Stimulated activated CD4-positive, alpha-beta T cell treated with anti-CD3 and anti-CD28 coated beads, Interleukin-1b, Interleukin-23, amount 100 ng/mL, for 48 hours (primary cell): ENCODE measurements around the gene AMER3.

Experiments
- DNase-seq: peaks from one replicate; pipeline ENCODE4 v3.0.0-alpha.2; 2020

Gene AMER3

DNA sequence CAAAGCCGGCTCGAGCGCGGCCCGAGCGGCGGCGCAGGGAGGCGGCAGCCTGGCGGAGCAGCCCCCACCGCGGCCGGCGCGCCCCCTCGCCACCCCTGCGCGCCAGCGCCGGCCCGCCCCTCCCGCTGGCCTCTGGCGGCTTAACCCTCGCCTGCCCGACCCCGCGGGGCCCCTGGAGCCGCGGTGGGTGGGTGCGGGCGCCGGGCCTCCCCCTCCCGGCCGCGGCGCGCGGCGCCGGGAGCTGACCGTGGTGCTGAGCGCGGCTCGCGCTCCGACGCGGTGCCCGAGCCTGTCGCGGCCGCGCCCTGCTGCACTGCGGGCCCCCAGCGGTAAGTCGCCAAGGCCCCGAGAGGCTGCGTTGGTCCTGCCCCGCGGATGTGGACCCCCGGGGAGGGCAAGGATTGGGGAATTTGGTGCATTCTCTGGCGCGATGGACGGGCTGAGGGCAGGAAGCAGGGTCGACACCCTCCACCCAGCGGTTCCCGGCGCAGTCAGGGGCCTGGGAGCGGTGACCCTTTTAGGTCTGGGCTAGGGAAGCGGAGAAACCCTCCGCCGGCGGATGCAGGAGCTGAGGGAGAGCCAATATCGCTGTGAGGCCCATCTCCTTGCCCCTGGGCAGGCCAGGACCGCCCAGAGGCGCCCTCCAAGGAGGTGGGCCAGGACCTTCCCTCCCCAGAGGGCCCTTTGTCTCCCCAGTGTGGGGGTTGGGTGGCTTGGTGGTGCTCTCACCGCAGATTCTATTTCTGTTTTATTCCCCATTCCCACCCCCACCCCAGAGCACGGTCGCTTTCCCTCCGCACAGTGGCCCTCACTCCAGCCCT lies 923 bp downstream of the AMER3 start:
- no peak for DNase-seq

DNA sequence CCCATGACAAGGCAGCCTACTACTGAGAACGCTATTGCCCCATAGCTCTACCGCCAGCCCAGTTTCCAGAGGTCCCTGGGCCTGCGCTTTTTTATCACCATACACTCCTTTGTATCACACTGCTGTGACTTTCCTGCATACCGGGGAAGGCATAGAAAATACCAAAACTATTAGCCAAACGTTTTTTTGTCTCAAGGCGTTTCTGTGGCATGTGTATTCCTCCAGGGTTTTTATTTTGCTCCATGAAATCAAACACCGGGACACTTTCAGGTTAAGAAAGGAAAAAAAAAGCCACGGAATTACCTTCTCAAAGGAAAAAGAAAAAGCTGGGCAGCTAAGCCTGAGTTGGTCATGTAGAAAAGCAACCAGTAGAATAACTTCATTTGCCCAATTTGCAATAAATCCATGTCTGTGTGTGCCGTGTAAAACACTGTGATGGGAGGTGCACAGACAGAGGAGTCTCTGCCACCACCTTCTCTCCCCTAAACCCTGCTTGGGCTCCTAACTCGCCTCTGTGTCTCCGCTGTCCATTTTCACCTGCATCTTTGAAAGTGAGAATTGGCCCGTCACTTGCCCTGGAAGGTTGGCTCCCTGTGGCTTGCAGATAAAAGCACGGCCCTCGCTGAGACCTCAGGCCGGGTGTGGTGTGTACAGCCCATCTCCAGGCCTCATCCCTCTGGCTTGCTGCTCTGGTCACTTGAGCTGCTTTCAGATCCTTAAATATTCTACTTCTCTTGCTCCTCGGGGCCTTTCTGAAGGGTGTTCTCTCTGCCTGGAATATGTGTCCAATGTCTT lies 1.7 kb downstream of the AMER3 start:
- DNase-seq = no peak

DNA sequence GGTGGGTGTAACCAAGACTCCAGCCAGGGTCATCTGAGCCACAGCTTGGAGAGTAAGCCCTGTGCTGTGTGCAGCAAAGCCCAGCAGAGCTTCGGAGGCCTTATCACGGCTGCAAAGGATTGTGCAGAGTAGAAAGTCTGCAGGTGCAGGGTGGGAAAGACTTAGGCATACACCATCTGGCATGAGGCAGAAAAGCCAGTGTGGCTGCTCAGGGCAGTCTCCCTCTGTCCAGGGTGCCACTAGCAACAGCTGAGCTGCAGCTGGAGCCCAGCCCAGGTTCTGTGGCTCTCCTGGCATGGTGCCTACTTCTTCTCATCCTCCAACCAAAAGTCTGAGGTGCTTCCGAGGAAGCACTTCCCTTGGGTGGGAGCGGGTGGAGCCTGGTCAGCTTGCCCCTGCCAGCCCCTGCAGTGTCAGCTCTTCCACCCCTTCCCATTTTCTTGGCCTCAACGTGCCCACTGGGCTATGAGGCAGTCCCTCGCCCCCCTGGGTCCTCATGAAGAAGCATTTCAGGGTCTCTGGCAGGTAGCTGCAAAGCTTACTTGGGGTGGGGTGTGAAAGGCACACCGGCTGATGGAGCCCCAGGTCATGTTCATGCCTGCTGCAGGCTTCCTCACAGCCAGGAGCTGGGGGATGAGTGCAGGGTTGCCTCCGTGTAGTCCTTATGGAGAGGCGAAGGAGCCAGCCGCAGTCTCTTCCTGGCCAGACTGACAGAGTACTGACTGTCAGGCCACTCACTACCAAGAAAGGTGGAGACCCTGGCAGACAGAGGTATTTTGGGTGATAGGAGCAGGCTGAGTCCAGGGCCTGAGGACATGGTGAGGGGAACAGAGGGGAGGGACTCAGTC lies 4.8 kb downstream of the AMER3 start:
- DNase-seq = no peak

DNA sequence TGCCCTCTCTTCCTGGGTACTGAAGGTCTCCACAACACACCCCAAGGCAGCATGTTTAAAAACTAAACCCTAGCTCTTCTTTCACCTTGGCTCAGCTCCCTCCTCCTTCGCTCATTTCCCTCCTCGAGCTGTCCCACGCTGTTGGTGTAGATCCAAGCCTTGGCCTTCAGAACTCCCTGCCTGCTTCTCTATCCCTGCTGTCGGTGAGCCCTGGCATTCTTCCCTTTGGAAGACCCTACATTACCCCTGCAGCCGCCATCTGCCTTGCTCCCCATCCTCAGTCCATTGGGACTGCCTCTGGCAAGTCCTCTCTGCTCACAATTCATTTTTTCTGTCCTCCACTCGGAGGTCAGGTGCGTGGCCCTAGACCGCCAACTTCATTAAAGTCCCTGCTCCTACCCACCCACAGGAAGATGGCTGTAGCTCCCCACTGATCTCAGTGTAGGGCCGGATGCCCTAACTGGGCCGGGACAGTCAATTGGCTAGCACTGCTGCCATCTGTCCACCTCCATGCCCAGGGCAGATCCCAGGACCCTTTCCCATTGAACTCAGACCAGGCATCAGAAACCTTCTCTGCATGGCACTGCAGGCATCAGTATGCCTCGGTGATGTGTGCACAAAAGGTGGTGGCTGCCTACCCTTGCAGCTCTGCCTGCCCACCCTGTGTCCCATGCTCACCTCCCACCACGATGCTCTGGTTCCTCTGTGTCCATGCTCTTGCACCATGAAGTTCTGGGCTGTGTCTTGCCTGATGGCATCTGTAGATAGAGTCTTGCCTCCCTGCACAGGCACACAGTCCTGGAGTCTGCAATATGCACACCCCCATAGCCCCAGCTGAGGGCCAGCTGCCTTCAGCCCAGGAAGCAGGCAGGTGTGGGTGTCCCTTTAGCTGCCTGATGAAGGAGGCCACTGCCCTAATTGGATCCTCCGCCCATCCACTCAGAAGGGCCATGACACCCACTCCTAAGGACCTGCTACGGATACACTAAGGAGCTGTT lies 5.7 kb downstream of the AMER3 start:
- DNase-seq = no peak

DNA sequence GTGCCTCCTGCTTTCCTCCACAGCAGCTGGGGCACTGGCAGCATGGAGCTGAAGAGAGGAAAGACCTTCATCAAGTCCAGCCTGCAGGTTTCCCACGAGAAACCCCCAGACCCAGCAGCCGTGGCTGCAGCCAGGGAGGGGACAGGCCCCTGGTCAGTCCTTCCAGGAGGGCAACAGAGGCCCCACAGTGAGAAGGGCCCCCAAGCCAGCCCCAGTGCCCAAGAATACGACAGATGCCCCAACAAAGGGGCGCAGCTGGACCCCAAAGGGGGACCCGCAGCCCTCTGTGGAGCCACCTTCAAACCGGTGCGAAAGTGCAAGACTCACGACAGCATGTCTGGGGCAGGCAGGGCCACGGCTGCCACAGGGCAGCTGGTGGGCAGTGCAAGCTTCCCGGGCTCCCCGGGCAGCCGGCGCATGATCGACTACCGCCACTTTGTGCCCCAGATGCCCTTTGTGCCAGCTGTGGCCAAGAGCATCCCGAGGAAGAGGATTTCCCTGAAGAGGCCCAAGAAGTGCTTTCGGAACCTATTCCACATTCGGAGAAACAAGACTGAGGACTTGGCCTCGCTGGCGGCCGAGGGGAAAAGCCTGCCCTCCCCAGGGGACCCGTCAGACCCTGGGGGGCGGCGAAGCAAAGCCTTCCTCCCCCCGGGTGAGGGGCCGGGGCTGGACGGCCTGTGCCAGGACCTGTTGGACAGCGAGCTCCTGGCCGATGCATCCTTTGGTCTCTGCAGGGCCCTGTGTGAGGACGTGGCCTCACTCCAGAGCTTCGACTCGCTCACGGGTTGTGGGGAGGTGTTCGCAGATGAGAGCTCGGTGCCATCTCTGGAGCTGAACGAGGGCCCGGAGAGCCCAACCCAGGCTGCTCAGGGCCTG lies 6.9 kb downstream of the AMER3 start:
- no peak for DNase-seq

DNA sequence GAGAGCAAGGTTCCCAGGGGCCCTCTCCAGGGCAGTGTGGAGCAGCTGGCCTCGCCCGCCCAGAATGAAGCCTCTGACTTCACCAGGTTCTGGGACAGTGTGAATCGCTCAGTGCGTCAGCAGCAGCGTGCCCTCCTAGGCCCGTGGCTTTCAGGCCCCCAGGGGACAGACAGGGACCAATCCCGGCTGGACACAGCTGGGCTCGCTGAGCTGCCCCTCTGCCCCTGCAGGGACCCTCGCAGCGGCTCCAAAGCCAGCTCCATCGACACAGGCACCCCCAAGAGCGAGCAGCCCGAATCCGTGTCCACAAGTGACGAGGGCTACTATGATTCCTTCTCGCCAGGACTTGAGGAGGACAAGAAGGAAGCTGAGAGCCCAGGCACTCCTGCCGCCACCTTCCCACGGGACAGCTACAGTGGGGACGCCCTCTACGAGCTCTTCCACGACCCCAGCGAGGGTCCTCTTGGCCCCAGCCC lies 7.6 kb downstream of the AMER3 start:
- DNase-seq = no peak

DNA sequence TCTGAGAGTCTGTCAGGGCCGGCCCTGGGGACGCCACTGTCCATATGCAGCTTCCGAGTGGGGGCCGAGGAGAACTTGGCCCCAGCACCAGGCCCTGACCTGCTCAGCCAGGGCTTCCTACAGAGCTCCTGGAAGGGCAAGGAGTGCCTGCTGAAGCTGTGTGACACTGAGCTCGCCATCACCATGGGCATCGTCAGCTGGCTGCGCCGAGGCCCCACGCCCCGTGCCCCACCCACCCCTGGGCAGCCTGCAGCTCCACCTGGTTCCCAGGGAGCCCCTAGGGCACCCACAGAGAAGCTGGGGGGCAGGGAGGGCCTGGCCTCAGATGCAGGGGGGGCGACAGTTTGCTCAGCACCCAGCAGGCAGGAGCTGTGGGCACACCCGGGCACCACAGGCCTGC lies 8.1 kb downstream of the AMER3 start:
- no peak for DNase-seq

DNA sequence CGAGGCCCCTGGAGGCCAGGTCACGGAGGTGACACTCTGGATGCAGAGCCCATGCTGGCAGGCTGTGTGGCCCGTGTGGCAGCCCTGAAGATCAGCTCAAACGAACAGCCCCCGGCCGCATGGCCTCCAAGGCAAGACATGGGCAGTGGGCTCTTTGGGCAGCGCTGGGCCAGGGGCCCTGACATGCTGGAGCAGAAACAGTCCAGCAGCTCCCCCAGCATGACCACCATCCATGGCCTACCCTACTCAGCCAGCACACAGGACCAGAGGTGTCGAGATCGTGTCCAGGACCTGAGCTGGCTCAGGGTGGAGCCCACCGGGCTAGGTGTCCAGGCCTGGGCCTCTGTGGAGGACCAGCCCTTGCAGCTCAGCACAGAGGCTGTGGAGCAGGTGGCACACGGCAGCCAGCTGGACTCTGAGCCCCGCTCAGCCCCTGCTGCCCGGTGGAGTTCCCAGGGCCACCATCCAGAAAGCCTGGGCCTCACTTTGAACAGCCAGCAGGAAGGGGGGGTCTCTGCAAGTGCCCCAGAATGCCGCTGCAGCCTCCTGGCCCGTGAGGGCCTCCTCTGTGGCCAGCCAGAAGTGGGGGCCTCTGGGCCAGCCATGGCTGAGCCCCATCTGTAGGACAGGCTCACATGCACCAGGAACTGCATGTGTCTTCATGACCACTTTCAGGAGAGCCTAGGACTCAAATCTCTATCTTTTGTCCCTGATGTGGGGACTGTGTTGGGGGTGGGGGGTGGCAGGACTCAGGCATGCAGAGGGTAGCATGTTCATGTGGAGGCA lies 8.9 kb downstream of the AMER3 start:
- no peak for DNase-seq

DNA sequence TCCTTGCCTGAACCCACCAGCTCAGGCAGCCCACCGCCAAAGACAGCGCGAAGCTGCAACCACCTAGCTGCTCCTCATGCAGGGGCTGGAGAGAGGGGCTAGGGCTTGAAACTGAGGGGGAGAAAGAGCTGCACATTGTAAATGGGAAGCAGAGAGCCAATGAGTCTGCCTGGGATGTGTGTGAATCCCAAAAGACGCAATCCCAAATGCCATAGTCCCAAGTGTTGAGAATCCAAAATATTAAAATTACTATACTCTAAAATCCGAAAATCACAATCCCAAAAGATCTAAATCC lies 9.4 kb downstream of the AMER3 start:
- no peak for DNase-seq

DNA sequence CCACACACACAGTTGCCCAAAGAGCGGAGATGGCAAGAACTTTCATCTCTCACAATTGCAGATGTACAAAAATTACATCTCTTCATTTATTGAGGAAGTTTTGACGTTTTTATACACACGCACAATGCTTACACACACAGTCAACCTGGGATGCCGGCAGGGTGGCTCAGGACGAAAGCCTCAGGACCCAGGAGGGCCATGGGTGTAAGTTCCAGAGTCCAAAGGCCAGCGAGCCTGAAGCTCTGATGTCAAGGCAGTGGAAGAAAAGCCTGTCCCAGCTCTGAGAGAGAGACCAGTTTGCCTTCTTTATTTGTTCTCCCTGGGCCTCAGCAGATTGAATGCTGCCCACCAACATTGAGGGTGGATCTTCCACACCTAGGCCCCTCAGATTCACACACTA lies 10.1 kb downstream of the AMER3 start:
- no peak for DNase-seq

DNA sequence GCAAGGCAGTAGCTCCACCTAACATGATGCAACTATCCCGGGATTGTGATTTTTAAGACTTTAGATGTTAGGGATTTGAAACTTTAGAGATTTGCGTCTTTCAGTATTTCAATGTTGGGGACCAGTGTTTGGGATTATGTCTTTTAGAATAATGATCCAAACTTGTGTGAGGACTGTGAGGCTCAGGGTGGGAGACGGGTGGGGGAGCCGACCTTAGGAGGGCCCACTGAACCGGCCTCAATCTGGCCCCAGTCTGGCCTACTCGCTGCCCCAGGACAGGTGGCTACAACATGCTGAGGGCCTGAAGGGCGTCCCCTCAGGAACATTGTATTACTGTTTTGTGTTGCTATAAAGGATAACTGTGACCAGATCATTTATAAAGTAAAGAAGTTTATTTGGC lies 10.7 kb downstream of the AMER3 start:
- no peak for DNase-seq

DNA sequence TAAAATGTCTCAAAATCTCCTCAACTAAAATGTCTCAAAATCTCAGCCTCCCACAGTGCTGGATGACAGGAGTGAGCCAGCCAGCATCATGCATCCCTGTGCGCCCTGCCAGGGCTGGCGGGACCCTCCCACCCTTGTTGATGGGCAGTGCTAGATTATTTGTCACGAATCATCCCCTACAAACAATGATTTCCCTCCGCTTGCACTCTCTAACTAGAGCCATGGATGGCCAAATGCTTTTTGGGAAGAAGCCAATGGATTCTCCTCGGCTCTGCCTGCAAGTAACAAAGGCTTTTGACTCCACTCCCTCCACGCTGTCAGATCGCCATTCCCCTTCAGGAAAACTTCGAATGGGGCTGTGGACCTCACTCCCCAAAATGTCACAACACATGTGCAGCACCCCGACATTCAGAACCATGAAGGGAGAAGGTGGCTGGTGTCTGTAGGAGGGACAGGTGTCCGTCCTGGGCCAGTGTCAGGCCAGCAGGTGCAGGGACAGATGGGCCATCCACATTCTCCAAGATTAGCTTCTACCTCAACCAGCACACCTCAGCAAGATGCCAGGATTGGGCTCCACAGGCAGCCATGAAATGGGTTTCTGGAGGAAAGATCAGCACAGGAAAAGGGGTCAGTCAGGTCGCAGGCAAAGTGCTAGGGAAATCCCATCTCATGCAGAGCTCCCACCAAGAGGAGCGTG lies 11.5 kb downstream of the AMER3 start:
- no peak for DNase-seq

DNA sequence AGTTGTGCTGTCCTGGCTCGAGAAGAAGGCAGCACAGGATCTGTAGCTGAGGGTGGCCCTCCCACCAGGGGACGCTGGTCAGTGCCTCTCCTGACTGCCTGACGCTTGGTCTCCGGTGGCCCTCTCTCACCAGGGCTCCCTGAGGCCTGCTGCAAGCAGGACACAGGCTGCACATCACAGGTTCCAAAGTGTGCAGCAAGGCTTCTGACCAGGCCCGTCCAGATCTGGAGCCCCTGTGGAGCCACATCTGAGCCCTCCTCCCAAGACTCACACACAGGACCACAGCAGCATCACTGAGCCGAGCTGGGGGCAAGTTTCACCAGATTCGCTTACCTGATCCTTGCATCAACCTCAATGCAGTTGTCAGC lies 12.1 kb downstream of the AMER3 start:
- DNase-seq = no peak

DNA sequence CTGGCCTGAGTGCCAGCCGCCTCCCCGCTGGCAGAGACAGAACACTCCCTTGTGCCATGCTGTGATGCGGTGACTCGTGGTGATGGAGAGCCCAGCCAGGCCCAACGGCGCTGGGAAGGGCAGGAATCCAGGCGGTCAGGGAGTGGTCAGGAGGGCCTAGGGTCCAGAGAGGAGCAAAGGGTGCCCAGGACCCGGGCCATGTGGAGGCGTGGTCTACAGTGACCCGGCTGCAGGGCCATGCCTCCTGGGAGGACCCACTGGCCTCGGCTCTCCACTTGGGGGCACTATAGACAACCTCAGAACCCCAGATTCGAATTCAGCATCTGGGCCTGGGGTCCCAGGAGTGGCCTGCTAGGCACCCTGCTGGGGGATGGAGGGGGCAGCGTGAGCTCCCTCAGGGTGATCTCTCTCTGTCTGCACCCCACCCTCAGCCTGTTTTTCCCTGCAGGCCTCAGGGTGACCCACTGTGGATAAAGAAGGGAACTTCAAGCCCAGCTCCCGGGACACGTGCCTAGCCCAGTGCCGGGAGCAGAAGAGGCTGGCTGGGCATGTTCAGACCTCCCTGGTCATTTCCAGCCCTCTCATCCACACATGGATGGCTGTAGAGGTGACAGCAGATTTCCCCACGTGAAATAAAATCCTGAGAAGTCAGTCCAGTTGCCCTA lies 13.0 kb downstream of the AMER3 start:
- no peak for DNase-seq

DNA sequence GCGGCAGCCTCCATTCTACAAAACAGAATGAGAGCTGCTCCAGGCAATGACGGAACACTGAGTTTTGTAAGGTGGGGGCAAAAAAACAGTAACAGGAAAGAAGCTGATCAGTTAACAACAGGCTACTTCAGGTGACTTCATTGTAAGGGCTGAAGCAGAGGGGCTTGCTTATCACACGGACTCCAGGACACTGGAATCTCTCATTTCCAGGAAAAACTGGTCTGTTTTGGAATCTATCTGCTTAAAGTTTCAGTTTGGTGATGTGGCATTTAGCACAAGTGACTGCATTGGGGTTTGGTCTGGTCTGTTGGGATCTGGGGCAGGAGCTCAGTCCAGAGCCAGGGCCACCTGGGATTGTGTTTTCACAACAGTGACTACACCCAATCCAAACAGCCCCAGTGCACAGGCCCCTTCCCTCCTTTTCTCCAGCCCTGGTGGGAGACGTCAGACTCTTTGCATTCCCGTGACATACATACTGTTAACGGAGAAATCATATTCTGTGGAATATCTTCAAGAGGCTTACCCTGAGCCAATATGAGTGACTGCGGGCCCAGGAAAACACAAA lies 14.1 kb downstream of the AMER3 start:
- DNase-seq = no peak

DNA sequence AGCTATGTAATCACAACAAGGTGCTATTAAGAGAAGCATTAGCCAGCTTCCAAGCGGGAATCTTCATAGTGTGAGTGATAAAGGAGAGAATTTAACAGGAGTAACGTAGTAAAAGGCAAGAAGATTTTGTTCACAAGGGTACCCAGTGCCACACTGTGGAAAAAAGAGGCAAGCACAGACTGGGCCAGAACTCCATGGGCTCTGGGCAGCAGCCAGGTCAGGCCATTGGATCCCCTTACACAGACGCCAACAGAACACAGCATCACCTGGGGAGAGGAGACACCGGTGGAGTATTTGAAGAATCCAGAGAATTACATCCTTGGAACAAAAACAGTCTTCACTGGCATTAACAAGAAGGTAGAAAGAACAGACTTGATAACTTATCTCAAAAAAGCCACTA lies 21.2 kb downstream of the AMER3 start:
- DNase-seq = no peak

DNA sequence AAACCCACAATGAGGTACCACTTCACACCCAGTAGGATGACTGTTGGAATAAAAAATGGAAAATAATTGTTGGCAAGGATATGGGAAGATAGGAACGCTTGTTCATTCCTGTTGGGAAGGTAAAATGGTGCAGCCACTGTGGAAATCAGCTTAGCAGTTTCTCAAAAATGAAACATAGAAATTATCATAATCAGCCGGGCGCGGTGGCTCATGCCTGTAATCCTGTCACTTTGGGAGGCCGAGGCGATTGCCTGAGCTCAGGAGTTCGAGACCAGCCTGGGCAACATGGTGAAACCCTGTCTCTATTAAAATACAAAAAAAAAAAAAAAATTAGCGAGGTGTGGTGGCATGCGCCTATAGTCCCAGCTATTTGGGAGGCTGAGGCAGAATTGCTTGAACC lies 23.4 kb downstream of the AMER3 start:
- DNase-seq = no peak

DNA sequence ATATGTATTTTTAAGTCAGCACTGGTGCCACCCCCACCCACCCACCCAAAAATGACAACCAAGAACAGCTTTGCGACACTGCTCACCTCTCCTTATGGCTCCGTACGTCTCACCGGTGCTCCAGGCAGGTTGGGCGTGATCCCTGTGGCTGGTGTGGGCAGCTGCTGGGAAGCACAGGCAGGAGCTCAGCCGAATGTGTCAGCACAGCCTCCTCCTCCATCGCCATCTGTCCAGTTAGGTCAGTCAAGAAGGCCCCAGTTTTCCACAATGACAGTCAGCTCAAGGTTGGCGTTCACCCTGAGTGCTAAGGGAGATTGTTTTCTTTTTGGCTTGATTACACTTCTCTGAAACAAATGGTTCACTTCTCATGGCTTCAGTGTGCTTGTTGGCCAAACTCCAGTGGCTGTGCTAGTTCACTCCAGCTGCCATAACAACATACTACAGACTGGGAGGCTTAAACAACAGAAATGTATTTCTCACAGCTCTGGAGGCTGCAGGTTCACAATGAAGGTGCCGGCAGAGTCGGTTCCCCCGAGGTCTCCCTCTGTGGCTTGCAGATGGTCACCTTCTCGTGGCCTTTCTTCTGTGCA lies 30.2 kb downstream of the AMER3 start:
- no peak for DNase-seq
